Measurements from ENCODE around the gene CDC42EP3. TPM values are rescaled to one million over a fixed set of nuclear protein-coding genes. Genes with fewer than 3 reads are reported as not detected.

CDC42EP3 gene
- total RNA-seq, 3 donors from 2014 or later, result 19.5 to 35.7 (median 35.7) TPM

DNA sequence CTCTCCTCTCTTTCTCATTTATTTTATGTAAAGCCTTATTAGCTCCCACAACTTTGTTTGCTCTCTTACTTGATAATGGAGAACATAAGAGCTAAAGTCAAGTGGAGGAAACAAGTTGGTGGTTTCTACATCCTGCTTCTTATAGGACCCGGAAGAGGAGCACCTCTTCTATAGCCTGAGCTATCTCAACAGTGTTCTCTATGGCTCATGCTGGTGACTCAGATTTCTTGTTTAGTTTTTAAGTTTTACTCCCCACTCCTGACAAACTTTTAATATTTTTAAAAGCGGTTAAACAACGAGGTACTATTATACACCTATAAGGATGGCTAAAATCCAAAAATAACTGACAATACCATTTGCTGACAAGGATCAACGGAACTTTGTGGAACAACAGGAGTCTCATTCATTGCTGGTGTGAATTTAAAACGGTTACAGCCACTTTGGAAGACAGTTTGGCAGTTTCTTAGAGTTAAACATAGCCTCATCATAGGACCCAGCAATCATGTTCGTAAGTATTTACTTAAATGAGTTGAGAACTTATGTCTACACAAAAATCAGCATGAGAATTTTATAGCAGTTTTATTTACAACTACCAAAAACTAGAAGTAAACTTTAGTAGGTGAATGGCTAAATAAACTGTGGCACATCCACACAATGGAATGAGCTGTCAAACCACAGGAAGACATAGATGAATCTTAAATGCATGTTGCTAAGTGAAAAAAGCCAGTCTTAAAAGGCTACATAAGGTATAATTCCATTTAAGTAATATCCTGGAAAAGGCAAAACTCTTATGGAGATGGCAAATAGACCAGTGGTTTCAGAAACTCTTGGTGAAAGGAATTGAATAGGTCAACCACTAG, 12.7 kb upstream of the CDC42EP3 start:
- no peak overlapping the region for H3K27ac ChIP-seq
- H3K9me3 ChIP-seq, result no peaks in the 10 kb centered on the region
- no peak for DNase-seq (ENCODE audit: low spot score in 2 of 2)
- TF ChIP-seq, protein P1, sequence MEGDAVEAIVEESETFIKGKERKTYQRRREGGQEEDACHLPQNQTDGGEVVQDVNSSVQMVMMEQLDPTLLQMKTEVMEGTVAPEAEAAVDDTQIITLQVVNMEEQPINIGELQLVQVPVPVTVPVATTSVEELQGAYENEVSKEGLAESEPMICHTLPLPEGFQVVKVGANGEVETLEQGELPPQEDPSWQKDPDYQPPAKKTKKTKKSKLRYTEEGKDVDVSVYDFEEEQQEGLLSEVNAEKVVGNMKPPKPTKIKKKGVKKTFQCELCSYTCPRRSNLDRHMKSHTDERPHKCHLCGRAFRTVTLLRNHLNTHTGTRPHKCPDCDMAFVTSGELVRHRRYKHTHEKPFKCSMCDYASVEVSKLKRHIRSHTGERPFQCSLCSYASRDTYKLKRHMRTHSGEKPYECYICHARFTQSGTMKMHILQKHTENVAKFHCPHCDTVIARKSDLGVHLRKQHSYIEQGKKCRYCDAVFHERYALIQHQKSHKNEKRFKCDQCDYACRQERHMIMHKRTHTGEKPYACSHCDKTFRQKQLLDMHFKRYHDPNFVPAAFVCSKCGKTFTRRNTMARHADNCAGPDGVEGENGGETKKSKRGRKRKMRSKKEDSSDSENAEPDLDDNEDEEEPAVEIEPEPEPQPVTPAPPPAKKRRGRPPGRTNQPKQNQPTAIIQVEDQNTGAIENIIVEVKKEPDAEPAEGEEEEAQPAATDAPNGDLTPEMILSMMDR (IDR thresholded peaks at IDR 0.05), result no peak
- TF ChIP-seq POLR2AphosphoS5 (IDR thresholded peaks at IDR 0.05), result no peak
- no peak for TF ChIP-seq POLR2A (IDR thresholded peaks at IDR 0.05)
- no peaks in the 10 kb centered on the region for H3K36me3 ChIP-seq
- intact Hi-C loops (cut with DNase I; ENCODE audit: low total_unique reads), result no loop called here
- H3K4me3 ChIP-seq, result no peak overlapping the region
- no peaks in the 10 kb centered on the region for H3K27me3 ChIP-seq
- H3K4me1 ChIP-seq, result no peaks in the 10 kb centered on the region

DNA sequence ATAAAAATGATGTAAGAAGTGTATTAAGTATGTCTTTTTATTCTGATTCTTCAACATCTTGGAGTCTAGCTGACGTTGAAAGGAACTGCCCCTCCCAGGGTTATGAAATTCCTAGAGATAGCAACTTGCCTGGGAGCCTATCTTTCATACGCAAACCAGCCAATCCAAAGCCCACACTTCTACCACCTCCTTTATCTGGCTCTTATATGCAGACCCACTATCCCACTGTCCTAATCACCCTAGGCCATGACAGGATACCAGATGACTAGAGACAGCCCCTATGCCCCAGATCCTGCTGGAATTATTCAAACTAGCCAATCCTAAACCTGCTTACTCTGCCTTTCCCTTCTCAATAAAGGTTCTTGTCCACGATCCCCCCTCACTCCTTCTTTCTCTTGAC, 11.8 kb upstream of the CDC42EP3 start:
- Histone ChIP-seq H3K9me3 (no peaks in the 10 kb centered on the region), H3K27me3 (no peaks in the 10 kb centered on the region), H3K4me3 (no peak overlapping the region), H3K4me1 (no peaks in the 10 kb centered on the region), H3K36me3 (no peaks in the 10 kb centered on the region), H3K27ac (no peak overlapping the region)
- no peak for DNase-seq (ENCODE audit: low spot score in 2 of 2)
- intact Hi-C loops (cut with DNase I; ENCODE audit: low total_unique reads), result no loop called here
- no peak for TF ChIP-seq POLR2AphosphoS5 (IDR thresholded peaks at IDR 0.05)
- TF ChIP-seq, protein P1 (IDR thresholded peaks at IDR 0.05), result no peak
- no peak for TF ChIP-seq POLR2A (IDR thresholded peaks at IDR 0.05)

DNA sequence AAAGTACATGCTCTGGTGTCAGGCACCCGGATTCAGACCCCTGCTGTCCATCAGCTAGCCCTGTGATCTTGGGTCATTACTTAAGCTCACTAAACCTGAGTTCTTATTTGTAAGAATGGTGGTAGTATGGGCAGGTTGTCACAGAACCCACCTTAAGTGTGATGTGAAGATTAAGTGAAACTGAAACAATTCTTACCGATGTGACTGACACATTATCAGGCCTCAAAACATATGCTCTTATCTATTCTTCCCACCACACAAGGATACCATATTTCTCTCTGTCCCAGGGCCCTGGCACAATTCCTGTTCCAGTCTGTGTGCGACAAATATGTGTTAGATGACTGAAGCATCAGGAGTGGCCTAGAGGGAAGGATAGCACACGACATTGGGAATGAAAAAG, 11.0 kb upstream of the CDC42EP3 start:
- H3K4me3 ChIP-seq, result no peak overlapping the region
- no peaks in the 10 kb centered on the region for H3K9me3 ChIP-seq
- intact Hi-C loops (cut with DNase I; ENCODE audit: low total_unique reads), result no loop called here
- no peaks in the 10 kb centered on the region for H3K36me3 ChIP-seq
- DNase-seq (ENCODE audit: low spot score in 2 of 2), result no peak
- H3K27ac ChIP-seq, result no peak overlapping the region
- H3K27me3 ChIP-seq, result no peaks in the 10 kb centered on the region
- TF ChIP-seq POLR2AphosphoS5 (IDR thresholded peaks at IDR 0.05) (no peak), POLR2A (IDR thresholded peaks at IDR 0.05) (no peak)
- TF ChIP-seq, protein P1 (IDR thresholded peaks at IDR 0.05), result no peak
- no peaks in the 10 kb centered on the region for H3K4me1 ChIP-seq

DNA sequence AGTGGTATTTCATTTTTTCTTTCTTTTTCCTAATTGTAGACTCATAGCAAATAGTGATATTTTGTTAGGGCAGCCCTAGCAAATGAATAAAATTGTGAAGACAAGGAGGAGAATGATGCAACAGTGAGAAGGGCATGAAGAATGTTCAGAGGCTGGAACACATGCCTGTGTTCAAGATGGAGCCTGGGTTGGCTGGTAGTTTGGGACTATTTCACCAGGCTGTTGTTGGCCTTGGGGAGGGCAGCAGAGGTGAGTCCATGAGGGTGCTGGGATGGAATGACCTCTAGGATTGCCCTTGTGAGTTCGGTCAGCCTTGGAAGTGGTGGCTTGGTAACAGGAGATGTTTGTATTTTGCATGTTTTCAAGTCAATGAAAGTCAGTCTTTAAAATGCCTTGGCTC, 10.1 kb upstream of the CDC42EP3 start:
- intact Hi-C loops (cut with DNase I; ENCODE audit: low total_unique reads), result no loop called here
- Histone ChIP-seq H3K4me3 (no peak overlapping the region), H3K36me3 (no peaks in the 10 kb centered on the region), H3K9me3 (no peaks in the 10 kb centered on the region), H3K27ac (no peak overlapping the region), H3K27me3 (no peaks in the 10 kb centered on the region), H3K4me1 (no peaks in the 10 kb centered on the region)
- TF ChIP-seq, protein P1 (IDR thresholded peaks at IDR 0.05), result no peak
- TF ChIP-seq POLR2A (IDR thresholded peaks at IDR 0.05) (no peak), POLR2AphosphoS5 (IDR thresholded peaks at IDR 0.05) (no peak)
- DNase-seq (ENCODE audit: low spot score in 2 of 2), result no peak

DNA sequence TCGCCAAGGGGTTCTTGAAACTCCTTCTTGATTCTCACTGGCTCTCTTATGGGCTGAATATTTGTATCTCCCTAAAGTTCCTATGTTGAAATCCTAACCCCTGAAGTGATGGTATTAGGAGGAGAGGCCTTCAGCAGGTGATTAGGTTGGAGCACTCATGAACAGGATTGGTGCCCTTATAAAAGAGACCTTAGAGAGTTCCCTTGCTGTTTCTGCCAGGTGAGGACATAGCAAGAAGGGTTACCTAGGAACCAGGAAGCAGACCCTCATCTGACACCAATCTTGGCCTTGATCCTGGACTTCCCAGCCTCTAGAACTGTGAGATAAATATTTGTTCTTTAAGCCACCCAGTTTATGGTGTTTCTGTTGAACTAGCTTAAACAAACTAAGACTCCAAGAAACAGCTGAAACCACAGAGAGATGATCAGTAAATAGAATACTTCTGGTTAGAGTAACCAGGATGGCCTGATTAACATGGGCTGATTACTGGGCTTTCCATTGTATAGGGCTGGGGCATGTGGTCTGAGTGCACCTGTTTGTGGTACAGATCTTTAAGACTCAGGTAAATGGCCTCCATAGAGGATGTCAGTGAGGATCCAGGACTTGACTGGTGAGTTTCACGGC, 7.7 kb upstream of the CDC42EP3 start:
- no peak for TF ChIP-seq POLR2AphosphoS5 (IDR thresholded peaks at IDR 0.05)
- DNase-seq (ENCODE audit: low spot score in 2 of 2), result no peak
- no peak overlapping the region for H3K27ac ChIP-seq
- no peaks in the 10 kb centered on the region for H3K9me3 ChIP-seq
- no peaks in the 10 kb centered on the region for H3K27me3 ChIP-seq
- intact Hi-C loops (cut with DNase I; ENCODE audit: low total_unique reads), result no loop called here
- H3K4me3 ChIP-seq, result no peak overlapping the region
- H3K4me1 ChIP-seq, result no peaks in the 10 kb centered on the region
- H3K36me3 ChIP-seq, result no peaks in the 10 kb centered on the region
